Activated naive CD4-positive, alpha-beta T cell treated with anti-CD3 and anti-CD28 coated beads for 36 hours (primary cell): ENCODE results near the gene ATG4C. TPM values are rescaled to one million over a fixed set of nuclear protein-coding genes. Genes with fewer than 3 reads are reported as not detected.

Source experiments
- CTCF ChIA-PET: fragments of 350-600 bp; sonication (Branson Sonifier 250); formaldehyde crosslinking; loops from one replicate; lab custom pipeline; 2021; ENCODE audit warnings: antibody characterized with exemption; lab: Charles Lee
- DNase-seq: peaks from one replicate; pipeline ENCODE4 v3.0.0-alpha.2; 2020
- H3K27ac Mint-ChIP-seq: one replicate; pipeline ENCODE4 v1.8.0; 2021; ENCODE audit warnings: mild to moderate bottlenecking, mixed read lengths
- H3K27me3 Mint-ChIP-seq: one replicate; pipeline ENCODE4 v1.8.0; 2021; ENCODE audit warnings: low read depth, mixed read lengths
- H3K36me3 Mint-ChIP-seq: one replicate; pipeline ENCODE4 v1.8.0; 2021; ENCODE audit warnings: low read depth, mixed read lengths
- H3K4me1 Mint-ChIP-seq: one replicate; pipeline ENCODE4 v1.8.0; 2021; ENCODE audit warnings: low read depth, mixed read lengths
- H3K4me3 Mint-ChIP-seq: one replicate; pipeline ENCODE4 v1.8.0; 2021; ENCODE audit warnings: mild to moderate bottlenecking, moderate library complexity, mixed read lengths
- H3K9me3 Mint-ChIP-seq: one replicate; pipeline ENCODE4 v1.8.0; 2021; ENCODE audit warnings: mixed read lengths
- intact Hi-C: fragments of 100-400 bp; cut with micrococcal nuclease; formaldehyde crosslinking; loops from one replicate; pipeline ENCODE4 v1.15.1; 2023
- total RNA-seq, 2 experiments: library from RNA; stranded (reverse); gene quantifications; one replicate each; pipeline ENCODE4 v1.2.3, GENCODE V29; 2021

ATG4C gene
- total RNA-seq, 2 experiments from 2014 or later: 13.4 to 15.1 TPM

DNA sequence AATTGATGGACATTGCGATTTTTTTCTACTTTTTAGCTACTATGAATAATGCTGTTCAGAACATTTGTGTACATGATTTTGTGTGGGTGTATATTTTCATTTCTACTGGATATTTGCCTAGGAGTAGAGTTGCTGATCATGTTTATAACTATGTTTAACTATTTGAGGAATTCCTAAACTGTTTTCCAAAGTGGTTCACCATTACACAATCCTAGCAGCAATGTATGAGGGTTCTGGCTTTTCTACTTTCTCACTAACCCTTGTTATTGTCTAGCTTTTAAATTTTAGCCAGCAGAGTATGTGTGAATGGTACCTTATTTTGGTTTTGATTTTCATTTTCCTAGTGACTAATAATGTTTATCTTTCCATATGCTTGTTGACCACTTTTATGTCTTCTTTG, 86.2 kb downstream of the ATG4C start:
- peaks cover 7% of the 10 kb centered on the region for H3K27me3 Mint-ChIP-seq
- H3K27ac Mint-ChIP-seq: no peak overlapping the region
- intact Hi-C loops: no loop called here
- CTCF ChIA-PET: interaction anchor here (0.6 kb wide), 1 partner anchor 737 kb away, joined by 3 read pairs; no protein-coding TSS in a partner anchor
- no peaks in the 10 kb centered on the region for H3K4me1 Mint-ChIP-seq
- no peaks in the 10 kb centered on the region for H3K9me3 Mint-ChIP-seq
- DNase-seq: no peak
- H3K36me3 Mint-ChIP-seq: no peaks in the 10 kb centered on the region
- no peak overlapping the region for H3K4me3 Mint-ChIP-seq

DNA sequence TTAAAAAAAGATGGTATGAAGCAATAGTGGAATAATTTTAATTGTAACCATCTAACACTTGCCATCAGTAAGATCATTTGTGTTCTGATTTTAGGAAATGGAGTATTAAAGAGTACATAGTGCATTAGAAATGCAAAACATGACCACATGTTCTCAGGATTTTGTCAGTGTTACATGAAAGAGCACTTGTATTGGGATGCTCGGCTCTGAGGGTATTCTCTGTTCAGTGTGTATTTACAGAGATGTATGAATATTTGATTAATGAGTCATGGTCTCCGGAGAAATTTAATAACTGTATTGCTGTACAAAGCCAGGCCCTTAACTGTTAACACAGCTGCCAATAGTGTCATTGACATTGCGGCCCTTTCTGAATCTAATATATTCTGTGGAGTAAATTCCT, 91.7 kb downstream of the ATG4C start:
- CTCF ChIA-PET: no interaction called here
- Mint-ChIP-seq H3K27me3 (peaks cover 11% of the 10 kb centered on the region), H3K27ac (no peak overlapping the region), H3K36me3 (no peaks in the 10 kb centered on the region), H3K4me1 (no peaks in the 10 kb centered on the region), H3K4me3 (no peak overlapping the region), H3K9me3 (peaks cover 6% of the 10 kb centered on the region)
- no peak for DNase-seq
- intact Hi-C loops: no loop called here

DNA sequence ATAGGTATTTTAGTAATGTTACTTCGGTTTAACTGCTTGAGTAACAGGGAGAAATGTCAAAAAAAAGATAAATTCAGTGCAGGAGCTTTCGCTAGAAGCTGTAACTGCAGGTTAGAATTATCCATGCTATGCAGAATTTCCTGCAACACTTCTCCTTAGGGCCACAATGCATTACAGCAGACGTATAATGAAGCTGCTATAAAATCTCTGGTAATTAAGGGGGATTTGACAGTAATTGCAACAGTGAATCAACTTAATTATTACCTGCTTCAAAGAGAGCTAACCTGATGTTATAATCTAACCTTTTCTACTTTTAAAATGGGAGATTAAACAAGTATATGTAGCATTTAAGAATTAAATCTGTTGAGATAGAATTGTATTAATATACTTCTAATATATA, 92.6 kb downstream of the ATG4C start:
- H3K9me3 Mint-ChIP-seq: peaks cover 6% of the 10 kb centered on the region
- H3K27ac Mint-ChIP-seq: no peak overlapping the region
- no peak overlapping the region for H3K4me3 Mint-ChIP-seq
- CTCF ChIA-PET: no interaction called here
- no peaks in the 10 kb centered on the region for H3K36me3 Mint-ChIP-seq
- DNase-seq: no peak
- intact Hi-C loops: no loop called here
- H3K4me1 Mint-ChIP-seq: no peaks in the 10 kb centered on the region
- peaks cover 11% of the 10 kb centered on the region for H3K27me3 Mint-ChIP-seq

DNA sequence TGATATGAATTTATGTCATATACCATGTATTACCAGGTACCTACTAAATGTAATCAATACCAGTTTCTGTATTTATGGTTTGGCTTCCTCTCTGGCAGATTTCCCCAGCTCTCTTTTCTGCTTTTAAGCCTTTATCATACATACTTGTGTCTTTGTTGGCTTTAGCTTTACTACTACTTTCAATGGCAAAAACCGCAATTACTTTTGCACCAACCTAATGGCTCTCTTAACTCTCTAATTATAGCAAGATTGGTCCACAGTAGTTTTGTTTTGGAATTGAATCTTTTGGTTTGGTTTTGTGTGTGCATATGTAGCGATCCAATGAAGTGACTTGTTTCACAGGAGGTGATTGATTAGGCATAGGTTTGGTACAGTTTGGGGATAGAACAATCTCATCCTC, 93.6 kb downstream of the ATG4C start:
- Mint-ChIP-seq H3K27me3 (peaks cover 13% of the 10 kb centered on the region), H3K9me3 (peaks cover 6% of the 10 kb centered on the region), H3K36me3 (no peaks in the 10 kb centered on the region), H3K4me1 (no peaks in the 10 kb centered on the region), H3K27ac (no peak overlapping the region), H3K4me3 (no peak overlapping the region)
- intact Hi-C loops: no loop called here
- CTCF ChIA-PET: no interaction called here
- DNase-seq: no peak

DNA sequence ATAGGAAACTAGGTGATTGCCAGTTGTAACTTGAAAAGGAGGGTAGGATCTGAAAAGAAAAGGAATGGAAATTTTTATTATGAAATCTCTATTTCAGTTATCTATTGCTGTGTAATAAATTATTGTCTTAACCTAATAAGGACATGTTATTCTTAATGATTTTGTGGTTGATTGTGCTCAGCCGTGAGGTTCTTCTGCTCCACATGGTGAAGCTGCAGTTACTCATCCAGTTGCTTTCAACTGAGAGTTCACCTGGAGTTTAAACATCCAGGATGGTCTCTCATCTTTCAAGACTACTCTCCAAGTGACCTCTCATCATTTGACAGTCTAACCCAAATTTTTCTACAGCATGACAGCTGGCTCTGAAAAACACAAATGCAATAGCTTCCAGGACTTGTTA, 96.0 kb downstream of the ATG4C start:
- Mint-ChIP-seq H3K4me3 (no peak overlapping the region), H3K9me3 (peaks cover 6% of the 10 kb centered on the region), H3K27ac (no peak overlapping the region), H3K27me3 (peaks cover 12% of the 10 kb centered on the region), H3K4me1 (no peaks in the 10 kb centered on the region), H3K36me3 (no peaks in the 10 kb centered on the region)
- intact Hi-C loops: no loop called here
- no peak for DNase-seq
- CTCF ChIA-PET: no interaction called here

DNA sequence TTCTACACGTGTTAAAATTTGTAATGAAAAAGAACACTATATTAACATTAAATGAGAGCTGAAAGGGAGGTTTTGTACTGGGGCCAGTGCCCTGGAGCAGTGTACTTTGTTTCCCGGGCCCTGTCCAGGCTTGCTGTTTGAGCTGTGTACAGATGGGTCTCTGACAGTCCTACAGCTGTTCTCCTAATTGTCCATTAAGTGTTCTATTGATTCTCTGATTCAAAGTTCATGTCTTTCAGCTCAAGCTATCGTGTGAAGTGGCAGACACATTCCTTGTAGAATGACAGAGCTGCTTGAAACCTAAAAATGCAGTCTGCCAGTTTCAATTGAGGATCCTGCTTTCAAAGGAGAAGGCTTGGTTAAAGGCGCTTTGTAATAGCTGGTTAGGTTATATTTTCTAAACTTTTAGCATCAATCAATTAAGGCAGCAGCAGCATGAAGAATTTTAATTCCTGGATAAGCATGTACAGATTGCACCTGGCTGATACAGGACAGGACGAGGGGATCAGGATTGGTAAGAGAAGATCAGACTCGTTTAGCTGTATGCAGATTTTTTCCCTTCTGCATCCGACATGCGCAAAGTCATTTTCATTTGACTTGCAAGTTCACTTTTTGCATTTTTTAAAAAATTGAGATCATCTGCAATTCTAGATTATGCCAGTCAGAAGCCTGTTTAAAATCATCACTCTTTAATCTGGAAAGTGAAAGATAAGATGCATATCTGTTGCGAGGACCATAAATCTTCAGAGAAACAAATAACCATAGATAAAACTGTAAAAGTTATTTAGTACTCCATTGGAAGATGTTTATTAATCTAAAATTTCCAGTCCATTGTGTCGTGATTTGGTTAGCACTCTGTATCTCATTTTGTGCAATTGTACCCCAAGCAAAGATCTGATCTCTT, 98.5 kb downstream of the ATG4C start:
- Mint-ChIP-seq H3K27me3 (peaks cover 31% of the 10 kb centered on the region), H3K9me3 (peaks cover 6% of the 10 kb centered on the region), H3K36me3 (no peaks in the 10 kb centered on the region), H3K4me1 (no peaks in the 10 kb centered on the region), H3K27ac (no peak overlapping the region), H3K4me3 (no peak overlapping the region)
- intact Hi-C loops: no loop called here
- DNase-seq: no peak
- CTCF ChIA-PET: no interaction called here

DNA sequence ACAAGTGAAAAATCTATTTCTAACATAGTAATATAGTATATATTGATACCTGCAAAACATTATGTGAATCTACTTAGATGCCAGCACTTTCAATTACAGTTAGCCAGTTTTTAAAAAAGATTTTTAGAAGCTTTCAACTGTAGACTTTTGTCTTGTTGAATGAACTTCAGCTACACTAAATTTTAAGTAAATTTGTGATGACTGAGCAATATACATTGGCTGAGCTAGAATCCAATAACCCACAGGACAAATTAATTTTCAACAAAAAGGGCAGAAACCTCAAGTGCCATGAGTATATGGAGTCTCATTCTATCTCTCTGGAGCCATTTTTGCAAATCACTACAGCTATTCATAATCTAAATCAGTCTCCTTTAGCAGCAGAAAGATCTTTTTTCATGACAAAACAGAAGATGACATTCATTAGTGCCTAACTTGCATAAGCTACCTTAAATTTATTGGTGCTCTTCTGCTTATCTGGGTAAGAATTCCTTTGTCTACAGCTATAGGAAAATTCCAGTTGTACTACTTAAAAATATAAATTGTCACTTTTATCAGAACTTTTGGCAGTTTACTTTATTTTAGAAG, 100.3 kb downstream of the ATG4C start:
- DNase-seq: no peak
- H3K4me3 Mint-ChIP-seq: no peak overlapping the region
- H3K4me1 Mint-ChIP-seq: no peaks in the 10 kb centered on the region
- H3K36me3 Mint-ChIP-seq: no peaks in the 10 kb centered on the region
- CTCF ChIA-PET: interaction anchor here (1.0 kb wide), 1 partner anchor 24 kb away, joined by 4 read pairs; no protein-coding TSS in a partner anchor
- intact Hi-C loops: no loop called here
- peaks cover 6% of the 10 kb centered on the region for H3K9me3 Mint-ChIP-seq
- H3K27me3 Mint-ChIP-seq: peaks cover 36% of the 10 kb centered on the region
- no peak overlapping the region for H3K27ac Mint-ChIP-seq

DNA sequence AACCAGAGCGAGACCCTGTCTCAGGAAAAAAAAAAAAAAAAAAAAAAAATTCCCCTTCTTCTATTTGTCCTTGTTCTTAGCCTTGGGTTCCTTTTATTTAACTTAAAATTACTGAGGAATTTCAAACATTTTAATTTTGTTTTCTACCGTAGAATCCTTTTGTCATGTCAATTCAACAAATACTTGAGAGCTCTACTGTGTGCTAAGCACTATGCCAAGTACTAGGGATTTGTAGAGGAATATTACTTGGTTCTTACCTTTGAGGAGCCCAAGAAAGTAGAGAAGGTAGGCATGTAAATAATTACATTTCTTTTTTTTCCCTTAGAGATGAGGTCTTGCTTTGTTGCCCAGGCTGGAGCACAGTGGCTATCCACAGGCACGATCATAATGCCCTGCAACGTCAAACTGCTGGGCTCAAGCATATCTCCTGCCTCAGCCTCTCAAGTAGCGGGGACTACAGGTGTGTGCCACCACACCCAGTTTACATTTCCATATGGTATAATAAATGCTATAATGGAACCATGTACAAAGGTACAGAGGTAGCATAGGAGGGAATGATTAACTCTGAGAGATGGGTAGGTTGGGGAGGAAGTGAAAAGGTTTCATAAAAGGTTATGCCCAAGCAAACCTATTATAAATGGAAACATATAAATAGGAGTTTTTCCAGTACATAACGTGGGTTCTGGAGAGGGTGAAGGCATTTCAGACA, 104.0 kb downstream of the ATG4C start:
- Mint-ChIP-seq H3K36me3 (no peaks in the 10 kb centered on the region), H3K4me3 (no peak overlapping the region), H3K27ac (no peak overlapping the region), H3K9me3 (no peaks in the 10 kb centered on the region), H3K4me1 (no peaks in the 10 kb centered on the region), H3K27me3 (peaks cover 31% of the 10 kb centered on the region)
- CTCF ChIA-PET: interaction anchor here (0.6 kb wide), 1 partner anchor 476 kb away, joined by 6 read pairs; no protein-coding TSS in a partner anchor
- intact Hi-C loops: no loop called here
- no peak for DNase-seq

DNA sequence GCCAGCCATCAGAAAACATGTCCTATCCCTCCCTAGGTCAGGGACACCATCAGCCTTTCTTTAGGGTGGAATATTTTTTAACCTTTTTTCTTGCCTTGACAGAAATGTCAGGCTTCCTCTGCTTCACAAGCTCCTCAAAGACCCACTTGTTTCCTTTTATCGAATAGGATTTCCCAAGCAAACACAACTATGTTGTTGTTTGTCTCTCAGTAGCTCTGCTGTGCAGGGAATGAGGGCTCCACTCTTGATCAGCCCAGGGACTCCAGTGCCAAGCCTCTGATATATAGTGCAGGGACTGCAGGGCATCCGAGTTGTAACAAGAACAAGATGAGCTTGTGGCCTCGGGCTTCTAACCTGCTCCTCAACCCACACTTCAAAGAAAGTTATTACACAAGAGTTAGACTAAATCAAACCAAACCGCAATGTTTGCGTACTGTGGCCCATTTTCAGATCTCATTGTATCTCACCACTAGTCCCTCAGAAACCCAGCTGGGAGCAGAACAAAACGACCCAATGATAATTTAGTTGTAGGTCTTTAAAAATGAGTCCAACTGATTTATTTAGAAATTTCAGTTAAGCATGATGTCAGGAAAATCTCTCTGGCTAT, 108.1 kb downstream of the ATG4C start:
- Mint-ChIP-seq H3K4me1 (no peaks in the 10 kb centered on the region), H3K36me3 (no peaks in the 10 kb centered on the region), H3K27ac (no peak overlapping the region), H3K27me3 (peaks cover 15% of the 10 kb centered on the region), H3K4me3 (no peak overlapping the region), H3K9me3 (no peaks in the 10 kb centered on the region)
- intact Hi-C loops: no loop called here
- DNase-seq: no peak
- CTCF ChIA-PET: no interaction called here

DNA sequence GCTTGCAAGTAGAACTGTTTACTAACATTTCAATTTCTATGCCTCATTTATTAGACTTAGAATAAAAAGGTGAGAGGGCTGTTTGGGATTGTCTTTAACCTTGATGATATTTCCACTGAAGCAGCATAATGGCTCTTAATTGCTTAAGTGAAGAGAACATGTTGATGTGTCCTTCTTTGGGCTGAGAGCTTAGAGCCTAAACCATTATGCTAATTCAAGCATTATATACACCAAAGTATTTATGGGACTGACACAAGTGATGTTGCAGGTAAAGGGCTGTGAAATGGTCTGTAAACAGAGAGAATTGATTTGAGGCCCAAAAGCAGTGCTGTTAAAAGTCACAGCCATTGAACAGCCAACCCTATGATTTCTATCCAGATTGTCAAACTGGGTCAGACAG, 113.9 kb downstream of the ATG4C start:
- CTCF ChIA-PET: no interaction called here
- Mint-ChIP-seq H3K4me1 (no peaks in the 10 kb centered on the region), H3K27ac (no peak overlapping the region), H3K4me3 (no peak overlapping the region), H3K27me3 (peaks cover 4% of the 10 kb centered on the region), H3K36me3 (no peaks in the 10 kb centered on the region), H3K9me3 (no peaks in the 10 kb centered on the region)
- intact Hi-C loops: no loop called here
- DNase-seq: no peak

DNA sequence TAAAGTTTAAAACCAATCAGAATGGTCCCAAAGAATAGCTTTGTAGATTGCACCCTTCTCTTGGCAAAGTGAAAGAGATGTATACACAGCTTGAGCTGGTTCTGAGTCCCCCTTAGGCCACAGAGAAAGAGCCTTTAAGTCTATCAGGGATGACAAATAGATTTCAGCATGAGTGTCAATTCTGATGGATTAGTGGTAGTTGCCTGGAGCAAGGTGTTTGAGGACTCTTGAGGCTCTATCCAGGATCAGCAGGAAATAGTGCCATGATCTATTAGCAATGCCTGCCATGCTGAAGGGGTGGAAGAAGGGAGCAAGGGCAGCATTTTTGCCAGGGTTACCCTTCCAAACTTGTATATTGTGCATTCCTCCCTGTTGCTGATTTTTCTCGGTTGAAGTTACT, 116.6 kb downstream of the ATG4C start:
- Mint-ChIP-seq H3K4me3 (no peak overlapping the region), H3K4me1 (no peaks in the 10 kb centered on the region), H3K9me3 (no peaks in the 10 kb centered on the region), H3K36me3 (no peaks in the 10 kb centered on the region), H3K27me3 (peaks cover 2% of the 10 kb centered on the region), H3K27ac (no peak overlapping the region)
- DNase-seq: no peak
- intact Hi-C loops: no loop called here
- CTCF ChIA-PET: no interaction called here

DNA sequence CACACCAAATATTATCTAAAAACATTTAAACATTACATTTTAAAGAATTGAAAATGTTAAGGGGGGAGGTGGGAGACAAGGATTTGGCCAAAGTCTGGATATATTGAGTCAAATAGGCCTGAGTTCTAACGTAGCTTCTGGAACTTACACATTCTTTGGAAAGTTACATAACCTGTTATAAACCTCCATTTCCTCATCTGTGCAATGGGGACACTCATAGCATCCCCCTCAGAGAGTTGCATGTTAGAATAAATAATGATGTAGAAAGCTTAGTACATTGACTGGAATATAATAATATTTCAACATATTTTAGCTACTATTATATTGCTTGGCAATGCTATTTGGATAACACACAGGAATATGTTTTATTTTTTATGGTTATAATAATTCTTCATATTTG, 117.7 kb downstream of the ATG4C start:
- no peaks in the 10 kb centered on the region for H3K36me3 Mint-ChIP-seq
- H3K9me3 Mint-ChIP-seq: no peaks in the 10 kb centered on the region
- intact Hi-C loops: no loop called here
- H3K27me3 Mint-ChIP-seq: no peaks in the 10 kb centered on the region
- CTCF ChIA-PET: interaction anchor here (0.6 kb wide), 1 partner anchor 10 kb away, joined by 3 read pairs; no protein-coding TSS in a partner anchor
- no peaks in the 10 kb centered on the region for H3K4me1 Mint-ChIP-seq
- no peak overlapping the region for H3K27ac Mint-ChIP-seq
- DNase-seq: no peak
- no peak overlapping the region for H3K4me3 Mint-ChIP-seq
